ENCODE data around the gene TNFRSF9. TPM values are rescaled to one million over a fixed set of nuclear protein-coding genes. Genes with fewer than 3 reads are reported as not detected.

The TNFRSF9 gene
- total and polyA plus RNA-seq, 2 experiments from 2014 or later = not detected

- H3K27ac ChIP-seq = no peak overlapping the region
- peaks cover 21% of the 10 kb centered on the region; the same call in 1 of the 2 replicates for H3K36me3 ChIP-seq (ENCODE audit: low read depth)
- 85 to 86% methylated on average over 15 of the region's 15 CpGs for WGBS, 2 experiments (ENCODE audit: low coverage in 1 of 2, low lambda C conversion rate in 2 of 2, missing lambda C conversion rate in 2 of 2)
- no peaks in the 10 kb centered on the region for H3K27me3 ChIP-seq (replicated peaks; ENCODE audit: insufficient read depth)
- peaks cover 7% of the 10 kb centered on the region; the same call in 1 of the 2 replicates for H3K4me1 ChIP-seq (ENCODE audit: insufficient read depth)
- H3K4me2 ChIP-seq (ENCODE audit: unreplicated experiment) = no peak overlapping the region
- no peak for DNase-seq
- no peaks in the 10 kb centered on the region for H4K20me1 ChIP-seq (ENCODE audit: insufficient read depth)
- H3K4me3 ChIP-seq = no peak overlapping the region
- H3K79me2 ChIP-seq (ENCODE audit: insufficient read depth) = 0 out of 2 replicates have a peak, but pooled peaks cover 3% of the 10 kb centered on the region
- in situ Hi-C loops (cut with MboI) = loop anchor here (10.0 kb wide), 1 partner anchor 329 kb away; the partner anchor contains the start of gene SLC45A1
- H3K9me2 ChIP-seq (ENCODE audit: insufficient read depth) = no peaks in the 10 kb centered on the region
- no peaks in the 10 kb centered on the region for H3K9me3 ChIP-seq (ENCODE audit: low read depth)
- no peak overlapping the region for H3K9ac ChIP-seq
- no peak overlapping the region for H2AFZ ChIP-seq
- TF ChIP-seq EZH2 (IDR thresholded peaks at IDR 0.05; ENCODE audit: insufficient read depth, poor library complexity, severe bottlenecking) = no peak
- TF ChIP-seq EZH2phosphoT487 (IDR thresholded peaks at IDR 0.05; ENCODE audit: insufficient read depth, low read depth) = no peak
- H3F3A ChIP-seq (ENCODE audit: insufficient read depth) = peaks cover 9% of the 10 kb centered on the region
Measured at GRCh38 chr1:7985851-7986612, 45.4 kb upstream of the TNFRSF9 start.

GRCh38 chr1:7984811-7985210 lies 44.2 kb upstream of the TNFRSF9 start:
- Histone ChIP-seq H3K9me2 (ENCODE audit: insufficient read depth) (no peaks in the 10 kb centered on the region), H3F3A (ENCODE audit: insufficient read depth) (peaks cover 20% of the 10 kb centered on the region)
- in situ Hi-C loops (cut with MboI) = loop anchor here (10.0 kb wide), 1 partner anchor 330 kb away; the partner anchor contains the start of gene SLC45A1

GRCh38 chr1:7983086-7983778 lies 42.6 kb upstream of the TNFRSF9 start:
- no peak for TF ChIP-seq EZH2phosphoT487 (IDR thresholded peaks at IDR 0.05; ENCODE audit: insufficient read depth, low read depth)
- Histone ChIP-seq H3K9me3 (ENCODE audit: low read depth) (no peaks in the 10 kb centered on the region), H3K27ac (no peak overlapping the region), H3K27me3 (replicated peaks; ENCODE audit: insufficient read depth) (no peaks in the 10 kb centered on the region), H3K4me3 (no peak overlapping the region), H2AFZ (no peak overlapping the region), H3K9me2 (ENCODE audit: insufficient read depth) (no peaks in the 10 kb centered on the region), H3K4me2 (ENCODE audit: unreplicated experiment) (no peak overlapping the region), H3F3A (ENCODE audit: insufficient read depth) (peaks cover 17% of the 10 kb centered on the region), H4K20me1 (ENCODE audit: insufficient read depth) (no peaks in the 10 kb centered on the region), H3K4me1 (ENCODE audit: insufficient read depth) (peaks cover 1% of the 10 kb centered on the region; the same call in 1 of the 2 replicates), H3K79me2 (ENCODE audit: insufficient read depth) (0 out of 2 replicates have a peak, but pooled peaks cover 3% of the 10 kb centered on the region), H3K36me3 (ENCODE audit: low read depth) (peaks cover 34% of the 10 kb centered on the region; the same call in 1 of the 2 replicates), H3K9ac (no peak overlapping the region)
- 90 to 94% methylated on average over 15 of the region's 15 CpGs for WGBS, 2 experiments (ENCODE audit: low coverage in 1 of 2, low lambda C conversion rate in 2 of 2, missing lambda C conversion rate in 2 of 2)
- no peak for DNase-seq
- in situ Hi-C loops (cut with MboI) = loop anchor here (10.0 kb wide), 1 partner anchor 332 kb away; the partner anchor contains the start of gene SLC45A1

More at GRCh38 chr1:7984811-7985210, 44.2 kb upstream of the TNFRSF9 start:
- no peak for DNase-seq
- no peaks in the 10 kb centered on the region for H3K9me3 ChIP-seq (ENCODE audit: low read depth)
- WGBS, 2 experiments (ENCODE audit: low coverage in 1 of 2, low lambda C conversion rate in 2 of 2, missing lambda C conversion rate in 2 of 2) = 97 to 99% methylated on average over 15 of the region's 15 CpGs
- TF ChIP-seq EZH2phosphoT487 (IDR thresholded peaks at IDR 0.05; ENCODE audit: insufficient read depth, low read depth) (no peak), EZH2 (IDR thresholded peaks at IDR 0.05; ENCODE audit: insufficient read depth, poor library complexity, severe bottlenecking) (no peak)
- peaks cover 21% of the 10 kb centered on the region; the same call in 1 of the 2 replicates for H3K36me3 ChIP-seq (ENCODE audit: low read depth)
- H3K27ac ChIP-seq = no peak overlapping the region
- H4K20me1 ChIP-seq (ENCODE audit: insufficient read depth) = no peaks in the 10 kb centered on the region
- H3K4me1 ChIP-seq (ENCODE audit: insufficient read depth) = peaks cover 7% of the 10 kb centered on the region; the same call in 1 of the 2 replicates
- H3K4me3 ChIP-seq = no peak overlapping the region
- no peak overlapping the region for H3K4me2 ChIP-seq (ENCODE audit: unreplicated experiment)
- H3K79me2 ChIP-seq (ENCODE audit: insufficient read depth) = 0 out of 2 replicates have a peak, but pooled peaks cover 3% of the 10 kb centered on the region
- H3K27me3 ChIP-seq (replicated peaks; ENCODE audit: insufficient read depth) = no peaks in the 10 kb centered on the region
- no peak overlapping the region for H2AFZ ChIP-seq
- no peak overlapping the region for H3K9ac ChIP-seq

- TF ChIP-seq EZH2 (IDR thresholded peaks at IDR 0.05; ENCODE audit: insufficient read depth, poor library complexity, severe bottlenecking) (no peak), EZH2phosphoT487 (IDR thresholded peaks at IDR 0.05; ENCODE audit: insufficient read depth, low read depth) (no peak)
- Histone ChIP-seq H3K79me2 (ENCODE audit: insufficient read depth) (peaks cover 20% of the 10 kb centered on the region; the same call in 1 of the 2 replicates), H3K4me1 (ENCODE audit: insufficient read depth) (no peaks in the 10 kb centered on the region), H4K20me1 (ENCODE audit: insufficient read depth) (no peaks in the 10 kb centered on the region; the same call in 1 of the 2 replicates), H3K36me3 (ENCODE audit: low read depth) (peaks cover 47% of the 10 kb centered on the region; the same call in 1 of the 2 replicates), H3K27ac (no peak overlapping the region), H3K27me3 (replicated peaks; ENCODE audit: insufficient read depth) (no peaks in the 10 kb centered on the region), H3K9ac (no peak overlapping the region), H3K9me2 (ENCODE audit: insufficient read depth) (no peaks in the 10 kb centered on the region), H3K4me2 (ENCODE audit: unreplicated experiment) (no peak overlapping the region), H3F3A (ENCODE audit: insufficient read depth) (peaks cover 17% of the 10 kb centered on the region), H3K9me3 (ENCODE audit: low read depth) (no peaks in the 10 kb centered on the region), H3K4me3 (no peak overlapping the region), H2AFZ (no peak overlapping the region)
- DNase-seq = no peak
- in situ Hi-C loops (cut with MboI) = loop anchor here (10.0 kb wide), 1 partner anchor 334 kb away; the partner anchor contains the start of gene SLC45A1
- WGBS, 2 experiments (ENCODE audit: low coverage in 1 of 2, low lambda C conversion rate in 2 of 2, missing lambda C conversion rate in 2 of 2) = 87 to 89% methylated on average over 7 of the region's 7 CpGs
Measured at GRCh38 chr1:7980984-7981383, 40.3 kb upstream of the TNFRSF9 start.
